ENCODE data around the gene TULP1. TPM values are rescaled to one million over a fixed set of nuclear protein-coding genes. Genes with fewer than 3 reads are reported as not detected.

Gene TULP1
- total and polyA plus RNA-seq, 2 of the 4 experiments (the other 2 are of a cell fraction), result not detected

- Histone ChIP-seq H4K91ac (ENCODE audit: insufficient read depth, low read depth, low read length) (peak overlapping the region; percentile 37; the same call in 1 of the 2 replicates), H3K4me1 (ENCODE audit: control insufficient read depth, insufficient read depth, low read length) (peaks cover 27% of the 10 kb centered on the region), H2BK15ac (ENCODE audit: low read depth, low read length) (peak overlapping the region; percentile 1; the same call in 1 of the 3 replicates), H2BK120ac (ENCODE audit: low read depth, low read length) (peak overlapping the region; percentile 36; the same call in 1 of the 2 replicates), H2AK5ac (ENCODE audit: low read depth, low read length) (peak overlapping the region; percentile 74), H3K9me3 (ENCODE audit: control insufficient read depth, insufficient read depth, low read length) (no peaks in the 10 kb centered on the region), H3K36me3 (ENCODE audit: control insufficient read depth, insufficient read depth, low read length) (0 out of 2 replicates have a peak, but pooled peaks cover 2% of the 10 kb centered on the region), H2AFZ (replicated peaks; ENCODE audit: low read length, poor library complexity) (peak overlapping the region; percentile 29), H4K5ac (ENCODE audit: low read depth, low read length) (peak overlapping the region; percentile 9; the same call in 1 of the 2 replicates), H2AK9ac (replicated peaks; ENCODE audit: low read depth, low read length, poor library complexity) (peak overlapping the region; percentile 80), H3K4me2 (ENCODE audit: low read depth, low read length) (peak overlapping the region; percentile 25; the same call in 1 of the 2 replicates), H3K9me1 (ENCODE audit: insufficient read depth, low read length) (peaks cover 33% of the 10 kb centered on the region), H2BK20ac (ENCODE audit: low read depth, low read length) (no peak overlapping the region), H2BK5ac (ENCODE audit: low read depth, low read length, poor library complexity, severe bottlenecking) (peak overlapping the region; percentile 10), H4K20me1 (ENCODE audit: insufficient read depth, low read length) (peaks cover 26% of the 10 kb centered on the region), H4K8ac (ENCODE audit: low read depth in 2 of 2, low read length in 2 of 2) (peak overlapping the region; percentile 37 to 52; a peak in 2 of 4 replicates), H3K18ac (ENCODE audit: low read depth, low read length) (no peak overlapping the region; the same call in 1 of the 2 replicates), H3K56ac (ENCODE audit: extremely low read depth, insufficient read depth, low read length) (no peak overlapping the region), H3K4ac (ENCODE audit: low read depth, low read length) (peak overlapping the region; percentile 67), H3K4me3 (ENCODE audit: insufficient read depth, low read depth, low read length) (peak overlapping the region; percentile 63; the same call in 1 of the 2 replicates), H3K27ac (ENCODE audit: insufficient read depth, low read length) (peak overlapping the region; percentile 48), H3K23ac (ENCODE audit: low read depth, low read length) (no peak overlapping the region), H3K79me1 (ENCODE audit: low read depth in 1 of 2, low read length in 2 of 2) (peaks cover 7 to 42% of the 10 kb centered on the region in 2 experiments; a peak in 3 of 4 replicates), H3K27me3 (ENCODE audit: control insufficient read depth, insufficient read depth, low read length) (no peaks in the 10 kb centered on the region), H3K14ac (replicated peaks; ENCODE audit: low read depth, low read length) (peak overlapping the region; percentile 18; the same call in 1 of the 2 replicates), H3K9ac (ENCODE audit: low read depth, low read length) (peak overlapping the region; percentile 26; the same call in 1 of the 2 replicates)
- no TSS peak for BruUV-seq (replicated peaks)
- ChIA-PET CTCF (no interaction called here), POLR2A (ENCODE audit: unreplicated experiment) (no interaction called here)
- DNase-seq, result no peak
- TF ChIP-seq MAZ (IDR thresholded peaks at IDR 0.05; ENCODE audit: borderline replicate concordance, low read depth, low read length) (no peak), USF2 (IDR thresholded peaks at IDR 0.05; ENCODE audit: low read depth, low read length) (peak; percentile 41; the same call in 1 of the 2 replicates), POLR2A (IDR thresholded peaks at IDR 0.05; ENCODE audit: low read depth, low read length) (no peak), MAFK (IDR thresholded peaks at IDR 0.05; ENCODE audit: low read depth, low read length) (no peak)
- 56% methylated on average over 4 of the region's 14 CpGs; no CpG with 5 or more reads in 1 of the 2 experiments for WGBS, 2 experiments (ENCODE audit: extremely low coverage in 2 of 2, insufficient read length in 1 of 2)
- no peak for ATAC-seq (ENCODE audit: low read depth)
- intact Hi-C loops (cut with micrococcal nuclease), result no loop called here
- in situ Hi-C loops (cut with MboI; ENCODE audit: low sequenced_read_pairs), result no loop called here
- dilution Hi-C loops (cut with HindIII; ENCODE audit: low sequenced_read_pairs, unreplicated experiment), result no loop called here
Observed at GRCh38 chr6:35498422-35499067, 14.2 kb downstream of the TULP1 start.

Data from IMR-90 (cell line).